ENCODE results near the gene MIER2.
"Not testable (repeated sequence)": the region's sequence is repeated elsewhere in the genome, so short reads cannot be mapped to it uniquely, and the experiment has no call there.

Gene MIER2

DNA sequence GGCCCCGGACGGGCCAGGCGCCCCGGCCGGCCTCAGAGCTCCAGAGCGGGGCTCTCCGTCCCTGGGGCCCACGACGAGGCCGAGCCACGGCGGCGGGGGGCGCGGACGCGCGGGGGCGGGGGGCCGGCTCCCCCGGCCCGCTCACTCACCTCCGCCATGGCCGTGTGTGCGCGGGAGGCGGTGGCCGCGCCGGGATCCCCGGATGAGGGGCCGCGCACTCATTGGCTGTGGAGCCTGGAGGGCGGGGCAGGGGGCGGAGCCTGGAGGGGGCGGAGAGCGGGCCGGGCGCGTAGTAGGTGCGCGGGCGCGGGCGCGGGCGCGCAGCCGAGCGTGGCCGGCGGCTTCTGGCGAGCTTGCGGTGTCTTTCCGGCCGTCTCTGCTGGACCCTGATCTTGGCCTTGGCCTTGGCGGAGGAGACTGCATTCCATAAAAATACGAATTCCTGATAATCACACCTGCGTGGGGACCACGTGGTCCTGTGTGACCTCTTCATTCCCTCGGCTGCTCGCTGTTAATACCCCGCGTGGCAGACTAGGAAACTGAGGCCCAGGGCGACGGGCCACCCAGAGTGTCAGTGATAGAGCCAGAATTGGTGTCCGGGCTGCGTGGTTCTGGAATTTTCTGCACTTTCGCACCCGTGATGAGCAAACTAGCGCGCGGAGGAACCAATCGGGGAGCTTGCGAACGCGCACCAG, at the start of gene MIER2:
MIER2 (minus strand) TSS at position 172 of the 695 bp plus-strand sequence; CDS start at position 158, 14 bp downstream.
- DNase-seq = peak; percentile 95

DNA sequence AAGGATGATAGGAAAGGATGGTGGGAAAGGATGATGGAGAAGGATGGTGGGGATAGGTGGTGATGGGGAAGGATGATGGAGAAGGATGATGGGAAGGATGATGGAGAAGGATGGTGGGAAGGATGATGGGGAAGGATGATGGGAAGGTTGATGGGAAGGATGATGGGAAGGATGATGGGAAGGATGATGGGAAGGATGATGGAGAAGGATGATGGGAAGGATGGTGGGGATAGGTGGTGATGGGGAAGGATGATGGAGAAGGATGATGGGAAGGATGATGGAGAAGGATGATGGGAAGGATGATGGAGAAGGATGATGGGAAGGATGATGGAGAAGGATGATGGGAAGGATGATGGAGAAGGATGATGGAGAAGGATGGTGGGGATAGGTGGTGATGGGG, 49.0 kb upstream of the MIER2 start:
- DNase-seq = not testable (repeated sequence)

DNA sequence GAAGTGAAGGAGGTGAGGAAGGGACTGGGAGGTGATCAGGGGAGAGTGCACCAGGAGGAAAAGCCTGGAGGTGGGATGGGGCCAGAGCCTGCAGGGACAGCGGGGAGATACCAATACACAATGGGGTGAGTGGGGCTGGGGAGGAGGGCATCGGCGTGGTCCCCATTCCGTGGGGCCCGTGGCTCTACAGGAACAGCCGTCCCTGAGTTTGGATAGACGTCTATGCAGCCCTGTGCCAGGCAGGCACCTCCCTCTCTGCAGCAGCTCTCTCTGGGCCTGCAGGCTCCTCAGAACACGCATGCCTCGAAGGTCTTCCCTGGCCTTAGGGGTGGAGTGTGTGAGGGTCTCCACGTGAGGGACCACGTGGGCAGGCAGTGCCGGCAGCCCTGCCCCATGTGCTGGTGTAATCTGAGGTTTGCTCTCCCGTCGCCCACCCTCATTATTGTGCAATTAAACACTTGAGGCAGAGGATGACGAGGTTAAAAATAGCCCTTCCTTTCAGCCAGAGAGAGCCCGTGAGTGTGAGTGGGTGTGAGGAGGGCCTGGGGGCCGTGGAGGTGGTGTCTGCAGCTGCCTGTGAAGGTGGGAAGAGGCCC, 47.9 kb upstream of the MIER2 start:
- no peak for DNase-seq

GRCh38 chr19:391726-392374, 47.3 kb upstream of the MIER2 start:
- no peak for DNase-seq

DNA sequence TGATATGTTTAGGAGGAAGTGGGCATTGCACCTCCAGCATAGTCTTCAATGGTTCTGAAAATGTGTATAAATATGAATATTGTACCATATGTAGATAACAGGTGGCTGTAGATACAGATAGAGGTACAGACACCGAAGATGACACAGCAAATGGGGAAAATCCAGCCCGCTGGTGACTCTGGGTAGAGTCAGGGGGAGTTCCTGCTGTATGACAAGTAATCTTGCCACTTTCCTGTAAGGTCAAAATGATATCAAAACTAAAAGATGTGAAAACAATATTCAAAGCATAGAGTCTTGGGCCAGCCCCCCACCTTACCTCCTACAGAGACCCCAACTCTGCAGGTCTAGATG, 46.6 kb upstream of the MIER2 start:
- DNase-seq = no peak

DNA sequence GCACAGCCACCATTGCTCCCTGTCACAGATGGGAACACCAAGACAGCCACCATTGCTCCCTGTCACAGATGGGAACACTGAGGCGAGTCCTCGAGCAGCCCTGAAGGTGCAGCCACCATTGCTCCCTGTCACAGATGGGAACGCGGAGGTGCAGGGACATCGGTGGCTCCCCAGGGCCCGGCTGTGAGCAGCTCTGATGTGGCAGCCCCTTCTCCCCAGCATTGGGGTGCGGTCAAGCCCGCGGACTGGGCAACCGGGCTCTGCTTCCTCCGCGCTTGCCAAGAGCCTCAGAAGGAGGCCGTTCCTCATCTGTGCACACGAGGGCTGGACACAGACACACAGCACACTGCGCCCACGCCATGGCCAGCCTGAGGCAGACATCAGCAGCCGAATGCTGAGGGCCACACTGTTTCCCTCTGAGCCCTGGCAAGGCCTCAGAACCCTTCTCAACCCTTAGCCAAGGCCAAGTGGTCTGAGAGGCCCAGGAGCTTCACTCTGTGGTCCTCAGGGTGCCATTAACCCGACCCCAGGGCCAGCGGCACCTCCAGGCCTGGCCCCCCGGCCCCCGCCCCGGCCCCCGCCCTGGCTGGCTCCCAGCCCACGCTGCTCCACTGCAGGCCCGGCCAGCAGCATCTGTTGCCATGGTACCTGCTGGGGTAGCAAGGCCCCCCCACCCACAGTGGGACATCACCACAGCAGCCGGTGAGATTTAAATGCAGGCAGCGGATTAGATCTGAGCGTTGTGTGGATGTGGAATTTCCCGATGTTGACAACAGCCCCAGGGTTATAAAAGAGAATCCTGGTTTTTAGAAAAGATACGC, 46.0 kb upstream of the MIER2 start:
- DNase-seq = no peak

DNA sequence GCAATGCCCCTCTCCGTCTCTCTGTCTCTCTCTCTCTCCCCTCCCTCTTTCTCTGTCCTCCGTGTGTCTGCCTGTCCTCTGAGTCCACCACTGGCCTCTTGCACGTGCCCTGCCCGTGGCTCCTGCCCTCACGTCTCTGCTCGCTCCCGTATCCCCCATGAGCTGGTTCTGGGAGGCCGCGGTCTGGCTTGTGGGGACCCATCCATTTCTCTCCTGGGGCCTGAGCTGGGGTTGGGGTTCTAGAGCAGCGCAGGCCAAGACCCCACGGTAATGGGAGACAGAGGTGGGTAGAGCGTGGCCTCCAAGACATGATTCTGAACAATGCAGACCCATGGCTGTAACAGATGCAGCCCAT, 45.3 kb upstream of the MIER2 start:
- no peak for DNase-seq

- no peak for DNase-seq
Measured at GRCh38 chr19:389255-389934, 44.8 kb upstream of the MIER2 start.

DNA sequence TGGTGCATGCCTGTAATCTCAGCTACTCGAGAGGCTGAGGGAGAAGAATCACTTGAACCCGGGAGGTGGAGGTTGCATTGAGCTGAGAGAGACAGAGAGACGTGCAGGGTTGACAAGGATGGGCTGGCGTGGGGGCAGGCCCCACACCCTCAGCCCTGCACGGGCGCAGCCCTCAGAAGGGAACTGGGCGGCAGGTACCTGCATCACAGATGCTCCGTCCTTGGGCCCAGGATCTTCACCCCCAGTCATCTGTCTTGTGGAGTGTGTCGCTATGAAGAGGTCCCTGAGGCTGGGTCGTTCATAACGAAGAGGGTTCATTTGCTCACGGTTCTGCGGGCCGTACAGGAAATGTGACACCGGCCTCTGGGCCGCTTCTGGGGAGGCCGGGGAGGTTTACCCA, 44.1 kb upstream of the MIER2 start:
- DNase-seq = no peak

DNA sequence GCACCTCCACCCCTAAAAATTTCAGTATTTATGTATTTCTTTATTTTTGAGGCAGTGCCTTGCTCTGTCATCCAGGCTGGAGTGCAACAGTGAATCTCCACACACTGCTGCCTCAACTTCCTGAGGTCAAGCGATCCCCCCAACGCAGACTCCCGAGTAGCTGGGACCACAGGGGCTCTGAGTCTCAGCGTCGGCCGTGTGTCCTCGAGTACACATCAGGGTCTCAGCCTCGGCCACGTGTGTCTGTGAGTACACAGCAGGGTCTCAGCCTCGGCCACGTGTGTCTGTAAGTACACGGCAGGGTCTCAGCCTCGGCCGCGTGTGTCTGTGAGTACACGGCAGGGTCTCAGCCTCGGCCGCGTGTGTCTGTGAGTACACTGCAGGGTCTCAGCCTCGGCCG, 43.2 kb upstream of the MIER2 start:
- DNase-seq = no peak

DNA sequence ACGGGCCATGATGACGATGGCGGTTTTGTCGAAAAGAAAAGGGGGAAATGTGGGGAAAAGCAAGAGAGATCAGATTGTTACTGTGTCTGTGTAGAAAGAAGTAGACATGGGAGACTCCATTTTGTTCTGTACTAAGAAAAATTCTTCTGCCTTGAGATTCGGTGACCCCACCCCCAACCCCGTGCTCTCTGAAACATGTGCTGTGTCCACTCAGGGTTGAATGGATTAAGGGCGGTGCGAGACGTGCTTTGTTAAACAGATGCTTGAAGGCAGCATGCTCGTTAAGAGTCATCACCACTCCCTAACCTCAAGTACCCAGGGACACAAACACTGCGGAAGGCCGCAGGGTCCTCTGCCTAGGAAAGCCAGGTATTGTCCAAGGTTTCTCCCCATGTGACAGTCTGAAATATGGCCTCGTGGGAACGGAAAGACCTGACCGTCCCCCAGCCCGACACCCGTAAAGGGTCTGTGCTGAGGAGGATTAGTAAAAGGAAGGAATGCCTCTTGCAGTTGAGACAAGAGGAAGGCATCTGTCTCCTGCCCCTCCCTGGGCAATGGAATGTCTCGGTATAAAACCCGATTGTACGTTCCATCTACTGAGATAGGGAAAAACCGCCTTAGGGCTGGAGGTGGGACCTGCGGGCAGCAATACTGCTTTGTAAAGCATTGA, 42.2 kb upstream of the MIER2 start:
- DNase-seq = not testable (repeated sequence)

GRCh38 chr19:386189-386588, 41.6 kb upstream of the MIER2 start:
- not testable (repeated sequence) for DNase-seq

GRCh38 chr19:384799-385169, 40.2 kb upstream of the MIER2 start:
- DNase-seq = no peak

DNA sequence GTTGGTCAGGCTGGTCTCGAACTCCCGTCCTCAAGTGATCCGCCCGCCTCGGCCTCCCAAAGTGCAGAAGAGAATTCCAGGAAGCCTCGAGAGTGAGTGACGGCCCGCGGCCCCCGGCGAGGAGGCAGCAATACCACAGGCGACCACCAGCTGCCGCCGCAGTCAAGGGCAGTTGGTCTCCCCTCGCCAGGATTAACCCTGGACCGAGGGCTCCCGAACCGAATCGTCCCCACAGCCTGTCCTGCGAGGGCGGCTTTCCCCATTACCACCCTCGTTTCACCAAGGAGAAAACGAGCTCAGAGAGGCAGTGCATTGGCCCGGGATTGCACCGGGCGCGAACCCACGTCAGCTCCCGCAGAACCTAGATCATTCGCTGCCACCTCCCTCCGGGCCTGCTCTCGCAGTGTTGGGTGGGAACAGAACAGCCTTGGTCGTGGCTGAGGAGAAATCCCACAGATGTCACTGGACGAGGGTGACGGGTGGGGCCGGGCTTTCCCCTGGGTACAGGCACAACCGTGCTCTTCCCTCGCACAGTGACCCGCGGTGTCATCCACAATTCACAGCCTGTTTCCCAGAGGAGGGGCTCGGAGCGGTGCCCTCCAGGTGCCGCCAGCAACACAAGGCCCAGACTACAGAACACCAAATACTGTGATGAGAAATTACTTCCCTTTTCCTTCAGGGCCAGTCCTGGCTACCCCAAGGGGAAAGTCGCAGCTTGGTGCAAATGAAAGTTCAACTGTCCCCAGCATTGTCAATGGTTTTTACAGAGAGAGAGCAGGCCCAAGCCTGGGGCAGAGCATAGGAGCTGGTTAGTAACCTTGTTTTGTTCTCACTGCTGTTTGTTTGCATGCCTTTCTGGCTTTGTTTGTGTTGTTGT, 39.6 kb upstream of the MIER2 start:
- DNase-seq = no peak

DNA sequence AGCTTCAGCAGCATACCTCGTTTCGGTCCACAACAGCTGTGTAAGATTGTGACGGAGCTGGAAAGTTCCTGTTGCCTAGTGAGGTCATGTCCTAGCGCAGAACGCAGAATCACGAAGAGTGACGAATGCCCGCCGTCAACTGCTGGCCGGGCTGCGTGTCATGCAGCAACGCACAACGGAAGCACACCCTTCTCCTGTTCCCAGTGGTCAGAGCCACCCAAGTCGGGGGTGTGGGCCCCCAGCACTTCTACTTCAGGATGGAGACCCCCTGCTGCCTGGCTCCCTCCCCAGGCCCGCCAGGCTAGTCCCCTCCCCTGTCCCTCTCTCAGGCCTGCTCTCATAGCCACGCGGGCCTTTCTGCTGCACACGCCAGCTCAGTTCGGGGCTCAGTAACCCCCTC, 38.4 kb upstream of the MIER2 start:
- DNase-seq = no peak

DNA sequence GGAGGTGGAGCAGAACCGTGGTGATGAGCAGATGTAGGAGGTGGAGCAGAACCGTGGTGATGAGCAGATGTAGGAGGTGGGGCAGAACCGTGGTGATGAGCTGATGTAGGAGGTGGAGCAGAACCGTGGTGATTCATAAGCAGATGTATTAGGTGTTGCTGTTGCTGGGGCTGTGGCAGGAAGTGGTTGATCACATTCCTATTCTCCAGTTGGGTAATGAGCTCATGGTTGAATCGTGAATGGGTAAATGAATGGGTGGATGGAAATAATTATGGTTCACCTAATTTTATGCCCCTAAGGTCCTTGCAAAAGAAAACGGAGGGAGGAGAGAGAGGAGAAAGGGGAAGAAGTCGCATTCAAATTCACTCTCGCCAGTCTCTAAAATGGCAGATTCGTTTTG, 38.0 kb upstream of the MIER2 start:
- DNase-seq = peak; percentile 67

DNA sequence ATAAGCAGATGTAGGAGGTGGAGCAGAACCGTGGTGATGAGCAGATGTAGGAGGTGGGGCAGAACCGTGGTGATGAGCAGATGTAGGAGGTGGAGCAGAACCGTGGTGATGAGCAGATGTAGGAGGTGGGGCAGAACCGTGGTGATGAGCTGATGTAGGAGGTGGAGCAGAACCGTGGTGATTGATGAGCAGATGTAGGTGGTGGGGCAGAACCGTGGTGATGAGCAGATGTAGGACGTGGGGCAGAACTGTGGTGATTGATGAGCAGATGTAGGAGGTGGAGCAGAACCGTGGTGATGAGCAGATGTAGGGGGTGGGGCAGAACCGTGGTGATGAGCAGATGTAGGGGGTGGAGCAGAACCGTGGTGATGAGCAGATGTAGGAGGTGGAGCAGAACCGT, 37.3 kb upstream of the MIER2 start:
- not testable (repeated sequence) for DNase-seq

DNA sequence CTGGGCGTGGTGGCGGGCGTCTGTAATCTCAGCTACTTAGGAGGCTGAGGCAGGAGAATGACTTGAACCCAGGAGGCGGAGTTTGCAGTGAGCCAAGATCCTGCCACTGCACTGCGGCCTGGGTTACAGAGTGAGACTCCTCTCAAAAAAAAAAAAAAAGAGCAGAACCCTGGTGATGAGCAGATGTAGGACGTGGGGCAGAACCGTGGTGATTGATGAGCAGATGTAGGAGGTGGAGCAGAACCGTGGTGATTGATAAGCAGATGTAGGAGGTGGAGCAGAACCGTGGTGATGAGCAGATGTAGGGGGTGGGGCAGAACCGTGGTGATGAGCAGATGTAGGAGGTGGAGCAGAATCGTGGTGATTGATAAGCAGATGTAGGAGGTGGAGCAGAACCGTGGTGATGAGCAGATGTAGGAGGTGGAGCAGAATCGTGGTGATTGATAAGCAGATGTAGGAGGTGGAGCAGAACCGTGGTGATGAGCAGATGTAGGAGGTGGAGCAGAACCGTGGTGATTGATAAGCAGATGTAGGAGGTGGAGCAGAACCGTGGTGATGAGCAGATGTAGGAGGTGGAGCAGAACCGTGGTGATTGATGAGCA, 36.1 kb upstream of the MIER2 start:
- DNase-seq = not testable (repeated sequence)

DNA sequence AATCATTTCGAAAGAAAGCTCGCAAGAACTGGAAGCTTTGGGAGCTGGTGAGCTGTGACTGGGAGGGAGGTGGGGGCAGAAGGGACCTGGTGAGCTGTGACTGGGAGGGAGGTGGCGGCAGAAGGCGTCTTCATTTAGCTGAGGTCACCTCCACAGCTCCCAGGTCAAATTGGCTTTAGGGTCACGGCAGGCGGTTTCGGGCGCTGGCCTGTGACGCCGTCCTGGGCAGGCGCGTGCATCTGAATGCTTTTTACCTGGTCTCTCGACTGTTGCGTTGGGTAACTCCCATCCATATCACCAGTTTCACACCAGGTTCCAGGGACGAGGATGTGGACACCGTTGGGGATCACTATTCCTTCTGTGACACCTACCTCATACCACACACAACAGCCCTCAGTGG, 35.2 kb upstream of the MIER2 start:
- no peak for DNase-seq

GRCh38 chr19:378706-379105, 34.1 kb upstream of the MIER2 start:
- no peak for DNase-seq

Data from CD4-positive, alpha-beta T cell treated with Interleukin-17A for 1 hour (primary cell).